ENCODE measurements around the gene NCKAP1.

The NCKAP1 gene

DNA sequence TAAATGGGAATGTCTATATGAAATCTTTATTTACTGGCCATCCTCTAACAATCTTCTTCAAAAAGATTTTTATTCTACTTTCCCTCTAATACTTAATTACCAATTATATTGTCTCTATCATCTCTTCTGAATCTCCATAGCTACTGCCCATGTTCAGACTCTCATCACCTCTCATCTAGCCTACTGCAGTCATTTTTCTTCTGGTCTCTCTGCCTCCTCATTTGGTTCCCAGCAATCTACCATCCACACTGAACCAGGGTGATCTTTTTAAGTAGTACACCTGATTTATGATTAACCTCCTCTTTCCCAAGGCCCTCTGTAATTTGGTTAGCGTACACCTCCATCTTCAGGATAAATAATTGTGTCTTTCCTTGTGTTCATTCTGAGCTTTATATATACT lies 57.6 kb downstream of the NCKAP1 start:
- Histone ChIP-seq H3K27me3 (ENCODE audit: insufficient read depth, poor library complexity, severe bottlenecking) (no peaks in the 10 kb centered on the region), H3K27ac (replicated peaks) (no peak overlapping the region), H3K4me3 (replicated peaks; ENCODE audit: insufficient read depth, low read length) (no peak overlapping the region)
- TF ChIP-seq, protein P1, sequence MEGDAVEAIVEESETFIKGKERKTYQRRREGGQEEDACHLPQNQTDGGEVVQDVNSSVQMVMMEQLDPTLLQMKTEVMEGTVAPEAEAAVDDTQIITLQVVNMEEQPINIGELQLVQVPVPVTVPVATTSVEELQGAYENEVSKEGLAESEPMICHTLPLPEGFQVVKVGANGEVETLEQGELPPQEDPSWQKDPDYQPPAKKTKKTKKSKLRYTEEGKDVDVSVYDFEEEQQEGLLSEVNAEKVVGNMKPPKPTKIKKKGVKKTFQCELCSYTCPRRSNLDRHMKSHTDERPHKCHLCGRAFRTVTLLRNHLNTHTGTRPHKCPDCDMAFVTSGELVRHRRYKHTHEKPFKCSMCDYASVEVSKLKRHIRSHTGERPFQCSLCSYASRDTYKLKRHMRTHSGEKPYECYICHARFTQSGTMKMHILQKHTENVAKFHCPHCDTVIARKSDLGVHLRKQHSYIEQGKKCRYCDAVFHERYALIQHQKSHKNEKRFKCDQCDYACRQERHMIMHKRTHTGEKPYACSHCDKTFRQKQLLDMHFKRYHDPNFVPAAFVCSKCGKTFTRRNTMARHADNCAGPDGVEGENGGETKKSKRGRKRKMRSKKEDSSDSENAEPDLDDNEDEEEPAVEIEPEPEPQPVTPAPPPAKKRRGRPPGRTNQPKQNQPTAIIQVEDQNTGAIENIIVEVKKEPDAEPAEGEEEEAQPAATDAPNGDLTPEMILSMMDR (IDR thresholded peaks at IDR 0.05; ENCODE audit: insufficient read depth, low read length), result no peak
- TF ChIP-seq GABPA (IDR thresholded peaks at IDR 0.05; ENCODE audit: low read depth) (no peak), SPI1 (IDR thresholded peaks at IDR 0.05; ENCODE audit: borderline replicate concordance, low read depth) (no peak), POLR2AphosphoS5 (IDR thresholded peaks at IDR 0.05; ENCODE audit: low read depth) (no peak)
- TF ChIP-seq, protein P2, sequence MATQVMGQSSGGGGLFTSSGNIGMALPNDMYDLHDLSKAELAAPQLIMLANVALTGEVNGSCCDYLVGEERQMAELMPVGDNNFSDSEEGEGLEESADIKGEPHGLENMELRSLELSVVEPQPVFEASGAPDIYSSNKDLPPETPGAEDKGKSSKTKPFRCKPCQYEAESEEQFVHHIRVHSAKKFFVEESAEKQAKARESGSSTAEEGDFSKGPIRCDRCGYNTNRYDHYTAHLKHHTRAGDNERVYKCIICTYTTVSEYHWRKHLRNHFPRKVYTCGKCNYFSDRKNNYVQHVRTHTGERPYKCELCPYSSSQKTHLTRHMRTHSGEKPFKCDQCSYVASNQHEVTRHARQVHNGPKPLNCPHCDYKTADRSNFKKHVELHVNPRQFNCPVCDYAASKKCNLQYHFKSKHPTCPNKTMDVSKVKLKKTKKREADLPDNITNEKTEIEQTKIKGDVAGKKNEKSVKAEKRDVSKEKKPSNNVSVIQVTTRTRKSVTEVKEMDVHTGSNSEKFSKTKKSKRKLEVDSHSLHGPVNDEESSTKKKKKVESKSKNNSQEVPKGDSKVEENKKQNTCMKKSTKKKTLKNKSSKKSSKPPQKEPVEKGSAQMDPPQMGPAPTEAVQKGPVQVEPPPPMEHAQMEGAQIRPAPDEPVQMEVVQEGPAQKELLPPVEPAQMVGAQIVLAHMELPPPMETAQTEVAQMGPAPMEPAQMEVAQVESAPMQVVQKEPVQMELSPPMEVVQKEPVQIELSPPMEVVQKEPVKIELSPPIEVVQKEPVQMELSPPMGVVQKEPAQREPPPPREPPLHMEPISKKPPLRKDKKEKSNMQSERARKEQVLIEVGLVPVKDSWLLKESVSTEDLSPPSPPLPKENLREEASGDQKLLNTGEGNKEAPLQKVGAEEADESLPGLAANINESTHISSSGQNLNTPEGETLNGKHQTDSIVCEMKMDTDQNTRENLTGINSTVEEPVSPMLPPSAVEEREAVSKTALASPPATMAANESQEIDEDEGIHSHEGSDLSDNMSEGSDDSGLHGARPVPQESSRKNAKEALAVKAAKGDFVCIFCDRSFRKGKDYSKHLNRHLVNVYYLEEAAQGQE (IDR thresholded peaks at IDR 0.05; ENCODE audit: insufficient replicate concordance, low read depth), result no peak
- no peak for DNase-seq (ENCODE audit: low read depth in 1 of 2, low spot score in 1 of 2)

DNA sequence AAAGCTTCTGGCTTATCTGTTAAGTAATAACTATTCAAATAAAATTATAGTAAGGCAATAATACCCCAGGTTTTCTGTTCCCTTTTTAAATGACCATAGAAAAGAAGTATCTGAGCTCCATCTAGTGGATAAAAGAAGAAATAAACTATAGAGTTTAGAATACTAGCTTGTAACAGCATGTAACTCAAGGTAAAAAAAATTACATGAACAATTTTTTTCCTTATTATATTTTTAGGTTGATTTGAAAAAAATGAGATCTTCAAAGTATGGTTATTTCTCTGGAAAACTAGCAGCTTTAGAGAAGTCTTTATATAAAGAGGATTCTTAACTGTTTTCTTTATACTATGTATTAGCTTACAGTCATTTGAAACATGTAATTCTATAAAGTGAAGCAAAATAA lies 58.1 kb downstream of the NCKAP1 start:
- no peak for DNase-seq (ENCODE audit: low read depth in 1 of 2, low spot score in 1 of 2)
- H3K27me3 ChIP-seq (ENCODE audit: insufficient read depth, poor library complexity, severe bottlenecking), result no peaks in the 10 kb centered on the region
- H3K4me3 ChIP-seq (replicated peaks; ENCODE audit: insufficient read depth, low read length), result no peak overlapping the region
- TF ChIP-seq, protein P1 (IDR thresholded peaks at IDR 0.05; ENCODE audit: insufficient read depth, low read length), result peak; percentile 6
- TF ChIP-seq GABPA (IDR thresholded peaks at IDR 0.05; ENCODE audit: low read depth), result no peak
- no peak overlapping the region for H3K27ac ChIP-seq (replicated peaks)

DNA sequence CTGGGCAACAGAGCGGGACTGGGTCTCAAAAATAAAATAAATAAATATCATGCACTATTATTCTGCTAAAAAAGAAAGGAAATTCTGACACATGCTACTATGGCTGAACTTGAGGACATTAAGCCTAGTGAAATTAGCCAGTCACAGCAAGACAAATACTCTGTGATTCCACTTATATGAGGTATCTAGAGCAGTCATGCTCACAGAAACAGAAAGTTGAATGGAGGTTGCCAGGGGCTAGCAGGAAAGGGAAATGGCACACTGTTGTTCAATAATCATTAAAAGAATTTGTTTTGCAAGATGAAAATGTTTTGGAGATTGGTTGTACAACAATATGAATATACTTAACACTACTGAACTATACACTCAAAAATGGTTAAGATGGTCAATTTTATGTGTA lies 60.8 kb downstream of the NCKAP1 start:
- peaks cover 2% of the 10 kb centered on the region for H3K27me3 ChIP-seq (ENCODE audit: insufficient read depth, poor library complexity, severe bottlenecking)
- no peak overlapping the region for H3K27ac ChIP-seq (replicated peaks)
- no peak overlapping the region for H3K4me3 ChIP-seq (replicated peaks; ENCODE audit: insufficient read depth, low read length)
- TF ChIP-seq GABPA (IDR thresholded peaks at IDR 0.05; ENCODE audit: low read depth) (no peak), POLR2AphosphoS5 (IDR thresholded peaks at IDR 0.05; ENCODE audit: low read depth) (no peak), SPI1 (IDR thresholded peaks at IDR 0.05; ENCODE audit: borderline replicate concordance, low read depth) (no peak)
- TF ChIP-seq, protein P1 (IDR thresholded peaks at IDR 0.05; ENCODE audit: insufficient read depth, low read length), result no peak
- TF ChIP-seq, protein P2 (IDR thresholded peaks at IDR 0.05; ENCODE audit: insufficient replicate concordance, low read depth), result no peak
- DNase-seq (ENCODE audit: low read depth in 1 of 2, low spot score in 1 of 2), result no peak
